Bronchial epithelial cell (primary cell): ENCODE measurements around the gene PRF1. TPM values are rescaled to one million over a fixed set of nuclear protein-coding genes. Genes with fewer than 3 reads are reported as not detected.

ENCODE experiments used
- DNase-seq: peaks from one replicate; pipeline ENCODE4 v3.0.0-alpha.2; 2010; ENCODE audit warnings: low read depth
- FAIRE-seq: peaks from 2 replicates; lab custom pipeline; 2011; peaks lifted over from hg19 to GRCh38; lab: Jason Lieb, UNC
- H3K27me3 ChIP-seq: 2 replicates; pipeline ENCODE4 v1.5.1; 2011; ENCODE audit warnings: low read length; ENCODE audit not compliant: control insufficient read depth, insufficient read depth
- H3K36me3 ChIP-seq: 2 replicates; pipeline ENCODE4 v1.5.1; 2011; ENCODE audit warnings: low read length; ENCODE audit not compliant: control insufficient read depth, insufficient read depth
- H3K4me3 ChIP-seq: 2 replicates; pipeline ENCODE4 v1.5.1; 2011; ENCODE audit warnings: mild to moderate bottlenecking, low read depth, low read length, control low read depth
- CTCF ChIP-seq: IDR thresholded peaks from 2 replicates; pipeline ENCODE4 v1.5.1; 2011; ENCODE audit warnings: mild to moderate bottlenecking, moderate library complexity, low read length, control low read depth, inconsistent platforms; ENCODE audit not compliant: insufficient read depth, severe bottlenecking
- total RNA-seq: library from RNA; depleted of rRNA; stranded (reverse); fragments of >200 nt; gene quantifications from 2 replicates; pipeline ENCODE4 v1.2.1, GENCODE V29; 2014

PRF1 gene
- not detected in 2 replicates for total RNA-seq

DNA sequence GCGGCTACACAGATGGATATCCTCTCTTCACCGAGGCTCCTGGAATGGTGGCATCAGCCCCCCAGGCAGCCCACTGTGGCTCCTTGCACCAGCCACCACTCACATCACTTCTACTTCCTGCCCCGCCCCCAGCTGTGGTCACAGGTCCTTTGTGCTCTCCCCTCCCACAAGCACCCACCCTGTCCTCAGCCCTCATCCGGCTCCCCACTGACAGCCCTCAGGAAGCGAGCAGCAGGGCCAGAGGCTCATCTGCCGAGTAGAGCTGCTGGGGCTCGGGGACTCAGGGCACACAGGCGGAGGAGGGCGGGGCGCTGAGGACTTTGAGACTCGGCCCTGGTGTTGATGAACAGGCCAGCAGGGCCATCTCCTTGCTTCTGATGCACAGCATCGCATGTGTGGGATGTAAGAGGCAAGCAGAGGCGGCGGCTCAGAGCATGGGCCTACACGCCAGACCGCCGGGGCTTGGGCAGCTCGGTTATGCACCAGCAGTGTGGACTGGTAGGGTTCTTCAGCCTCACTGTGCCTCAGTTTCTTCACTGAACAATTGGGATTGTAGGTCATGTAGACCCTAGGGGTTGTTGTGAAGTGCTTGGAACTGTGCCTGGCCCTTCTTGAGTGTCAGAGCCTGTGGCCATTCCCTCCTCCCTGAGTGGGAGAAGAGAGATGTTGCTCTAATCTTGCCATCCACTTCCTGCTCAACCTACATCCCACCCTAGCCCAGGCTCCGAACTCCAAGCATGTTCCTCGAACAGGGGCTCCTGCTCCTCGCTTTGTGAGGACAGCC lies at the start of gene PRF1:
TSS of gene PRF1 (minus strand) at position 77 of the 784 bp plus-strand sequence. CDS start 1,839 bp downstream, outside the sequence.
- no peak for FAIRE-seq
- no peaks in the 10 kb centered on the region for H3K36me3 ChIP-seq
- no peak for TF ChIP-seq CTCF
- no peaks in the 10 kb centered on the region for H3K27me3 ChIP-seq
- H3K4me3 ChIP-seq = no peak within 1 kb of the TSS
- DNase-seq = no peak

GRCh38 chr10:70651661-70652060 lies 49.1 kb upstream of the PRF1 start:
- no peak for TF ChIP-seq CTCF
- DNase-seq (peak; percentile 46), FAIRE-seq (no peak)
- Histone ChIP-seq H3K36me3 (no peaks in the 10 kb centered on the region), H3K4me3 (no peak overlapping the region), H3K27me3 (no peaks in the 10 kb centered on the region)

- FAIRE-seq (no peak), DNase-seq (no peak)
- H3K36me3 ChIP-seq = no peaks in the 10 kb centered on the region
- peaks cover 2% of the 10 kb centered on the region for H3K27me3 ChIP-seq
- TF ChIP-seq CTCF = no peak
- no peak overlapping the region for H3K4me3 ChIP-seq
Observed at GRCh38 chr10:70650718-70651117, 48.2 kb upstream of the PRF1 start.

- DNase-seq = no peak
- H3K36me3 ChIP-seq = no peaks in the 10 kb centered on the region
- TF ChIP-seq CTCF = no peak
- H3K27me3 ChIP-seq = peaks cover 4% of the 10 kb centered on the region
- FAIRE-seq = no peak
- no peak overlapping the region for H3K4me3 ChIP-seq
Observed at GRCh38 chr10:70650104-70650503, 47.6 kb upstream of the PRF1 start.

DNA sequence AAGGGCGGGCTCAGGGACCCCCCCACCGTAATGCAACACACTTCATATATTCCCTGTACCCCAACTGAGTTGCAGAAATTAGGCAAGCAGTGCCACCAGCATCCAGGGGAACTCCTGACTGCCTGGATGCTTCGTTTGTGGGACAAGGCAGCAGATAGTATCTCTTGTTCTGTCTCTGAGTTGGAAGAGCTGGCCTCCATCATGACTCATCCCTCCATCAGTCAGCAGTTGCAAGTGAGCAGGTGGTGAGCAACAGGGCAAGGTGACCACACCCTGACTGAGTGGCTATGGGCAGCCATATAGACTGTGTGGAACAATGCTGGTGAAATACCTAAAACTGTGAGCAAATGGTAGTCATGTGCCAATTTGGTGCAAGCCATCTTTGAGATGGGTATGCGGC lies 47.0 kb upstream of the PRF1 start:
- Histone ChIP-seq H3K4me3 (no peak overlapping the region), H3K27me3 (peaks cover 4% of the 10 kb centered on the region), H3K36me3 (no peaks in the 10 kb centered on the region)
- DNase-seq (peak; percentile 96), FAIRE-seq (peak; percentile 97)
- TF ChIP-seq CTCF = no peak
